ENCODE data around the gene SPTBN5. TPM values are rescaled to one million over a fixed set of nuclear protein-coding genes. Genes with fewer than 3 reads are reported as not detected.

The SPTBN5 gene
- total RNA-seq, 2 donors from 2014 or later = 0.72 to 2.3 TPM

- intact Hi-C loops (cut with DNase I) = no loop called here
- Histone ChIP-seq H3K9ac (ENCODE audit: low read depth in 2 of 2, low read length in 2 of 2) (no peak overlapping the region), H3K9me3 (no peaks in the 10 kb centered on the region), H3K27me3 (no peaks in the 10 kb centered on the region), H3K27ac (no peak overlapping the region), H3K4me1 (no peaks in the 10 kb centered on the region), H3K36me3 (peaks cover 8% of the 10 kb centered on the region), H3K4me3 (no peak overlapping the region)
- TF ChIP-seq CTCF (IDR thresholded peaks at IDR 0.05) = no peak
- no peak for DNase-seq
Observed at GRCh38 chr15:41906608-41907007, 12.8 kb upstream of the SPTBN5 start.

GRCh38 chr15:41905036-41905793 is 11.4 kb upstream of the SPTBN5 start:
- TF ChIP-seq CTCF (IDR thresholded peaks at IDR 0.05) = no peak
- no peak for DNase-seq
- Histone ChIP-seq H3K36me3 (peaks cover 13% of the 10 kb centered on the region), H3K9ac (ENCODE audit: low read depth in 2 of 2, low read length in 2 of 2) (no peak overlapping the region), H3K4me1 (no peaks in the 10 kb centered on the region), H3K27me3 (no peaks in the 10 kb centered on the region), H3K27ac (no peak overlapping the region), H3K4me3 (no peak overlapping the region), H3K9me3 (no peaks in the 10 kb centered on the region)
- intact Hi-C loops (cut with DNase I) = no loop called here

- Histone ChIP-seq H3K9ac (ENCODE audit: low read depth in 2 of 2, low read length in 2 of 2) (no peak overlapping the region), H3K36me3 (peaks cover 13% of the 10 kb centered on the region), H3K9me3 (no peaks in the 10 kb centered on the region), H3K4me3 (no peak overlapping the region), H3K4me1 (no peaks in the 10 kb centered on the region), H3K27me3 (no peaks in the 10 kb centered on the region), H3K27ac (no peak overlapping the region)
- TF ChIP-seq CTCF (IDR thresholded peaks at IDR 0.05) = peak; percentile 87
- peak; percentile 57 for DNase-seq
- intact Hi-C loops (cut with DNase I) = loop anchor here (5.0 kb wide), 1 partner anchor 132 kb away; the partner anchor contains the start of gene MAPKBP1
Observed at GRCh38 chr15:41904541-41905005, 10.7 kb upstream of the SPTBN5 start.

DNA sequence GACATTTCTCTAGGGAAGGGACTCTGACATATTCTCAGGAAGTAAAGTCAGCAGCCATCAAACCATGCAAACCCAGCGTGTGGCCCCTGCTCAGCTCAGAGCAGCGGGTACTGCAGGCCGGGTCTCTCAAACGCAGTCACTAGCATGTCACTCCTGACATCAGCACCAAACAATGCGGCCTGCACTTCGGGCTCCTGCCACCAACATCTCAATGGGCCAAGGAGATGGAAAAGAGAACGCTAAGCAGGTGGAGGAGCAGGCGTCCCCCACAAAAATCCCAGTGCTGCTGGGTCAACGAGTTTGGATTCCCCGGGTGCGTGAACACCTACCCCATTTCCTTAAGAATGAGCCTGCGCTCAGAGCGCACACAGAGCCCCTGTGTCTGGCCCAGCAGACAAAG is 9.9 kb upstream of the SPTBN5 start:
- intact Hi-C loops (cut with DNase I) = loop anchor here (5.0 kb wide), 1 partner anchor 131 kb away; the partner anchor contains the start of gene MAPKBP1
- no peaks in the 10 kb centered on the region for H3K9me3 ChIP-seq
- DNase-seq = no peak
- H3K27me3 ChIP-seq = no peaks in the 10 kb centered on the region
- H3K4me3 ChIP-seq = no peak overlapping the region
- H3K36me3 ChIP-seq = peaks cover 13% of the 10 kb centered on the region
- TF ChIP-seq CTCF (IDR thresholded peaks at IDR 0.05) = no peak
- H3K27ac ChIP-seq = no peak overlapping the region
- H3K9ac ChIP-seq (ENCODE audit: low read depth in 2 of 2, low read length in 2 of 2) = no peak overlapping the region
- H3K4me1 ChIP-seq = no peaks in the 10 kb centered on the region

DNA sequence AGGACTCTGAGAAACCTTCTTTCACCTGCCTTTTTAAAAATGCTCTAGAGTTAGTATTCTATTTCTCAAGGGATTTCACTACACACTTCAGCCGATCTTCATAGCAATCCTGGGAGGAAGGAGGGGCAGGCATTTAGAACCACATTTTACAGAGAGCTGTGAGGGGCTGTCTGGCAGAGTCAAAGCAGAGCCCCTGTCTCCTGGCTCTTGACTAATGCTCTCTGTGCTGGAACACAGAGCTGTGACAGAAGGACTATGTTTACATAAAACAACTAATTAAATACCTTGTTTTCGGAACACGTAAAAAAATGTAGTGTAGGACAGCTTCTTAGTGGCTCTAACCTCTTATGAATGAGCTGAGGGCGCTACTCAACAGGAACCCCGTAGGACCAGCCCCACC is 7.6 kb upstream of the SPTBN5 start:
- DNase-seq = no peak
- intact Hi-C loops (cut with DNase I) = loop anchor here (5.0 kb wide), 1 partner anchor 129 kb away; the partner anchor contains the start of gene MAPKBP1
- no peak overlapping the region for H3K27ac ChIP-seq
- H3K4me1 ChIP-seq = no peaks in the 10 kb centered on the region
- no peak overlapping the region for H3K9ac ChIP-seq (ENCODE audit: low read depth in 2 of 2, low read length in 2 of 2)
- no peak overlapping the region for H3K4me3 ChIP-seq
- TF ChIP-seq CTCF (IDR thresholded peaks at IDR 0.05) = no peak
- no peaks in the 10 kb centered on the region for H3K9me3 ChIP-seq
- H3K36me3 ChIP-seq = peaks cover 4% of the 10 kb centered on the region
- H3K27me3 ChIP-seq = no peaks in the 10 kb centered on the region
